Cardiac muscle cell (in vitro differentiated cells and primary cell): Measurements from ENCODE around the gene ZNF277. TPM values are rescaled to one million over a fixed set of nuclear protein-coding genes. Genes with fewer than 3 reads are reported as not detected.

Experiments used
- DNase-seq, 2 donors: peaks; one replicate each; pipeline versions ENCODE4 v3.0.0 to v3.0.0-alpha.2; 2010 to 2017; ENCODE audit warnings: low read depth in 1 of 2, low spot score in 1 of 2
- H3K27ac ChIP-seq: fragments of 200-600 bp; sonication (generic); 2 replicates; pipeline ENCODE4 v1.5.1; 2016
- H3K27me3 ChIP-seq: fragments of 200-600 bp; sonication (generic); 2 replicates; pipeline ENCODE4 v1.6.0; 2016; ENCODE audit warnings: control low read depth
- H3K36me3 ChIP-seq: fragments of 200-600 bp; sonication (generic); 2 replicates; pipeline ENCODE4 v1.5.1; 2016; ENCODE audit warnings: control low read depth
- H3K4me1 ChIP-seq: fragments of 200-600 bp; sonication (generic); 2 replicates; pipeline ENCODE4 v1.8.1; 2017; ENCODE audit warnings: low read depth, mild to moderate bottlenecking, mixed run types
- H3K4me3 ChIP-seq: fragments of 200-600 bp; sonication (generic); 2 replicates; pipeline ENCODE4 v1.5.1; 2016; ENCODE audit warnings: mild to moderate bottlenecking
- H3K9me3 ChIP-seq: fragments of 200-600 bp; sonication (generic); 2 replicates; pipeline ENCODE4 v1.5.1; 2017; ENCODE audit warnings: low read depth, mild to moderate bottlenecking, control low read depth
- polyA plus RNA-seq: library from polyadenylated mRNA; unstranded; fragments of >200 nt; fragmentation: Nextera tagmentation; extraction: Ambion mirVana; gene quantifications from 2 replicates; pipeline ENCODE4 v1.2.1, GENCODE V29; 2016
- total RNA-seq: library from RNA; depleted of rRNA; stranded (reverse); fragments of >200 nt; gene quantifications from 2 replicates; pipeline ENCODE4 v1.2.3, GENCODE V29; 2016
- TF ChIP-seq, protein P1 (sequence below): IDR thresholded peaks from 2 replicates; pipeline ENCODE4 v1.5.1; 2012; ENCODE audit warnings: low read depth, mild to moderate bottlenecking, low read length

Gene ZNF277
- total and polyA plus RNA-seq, 2 experiments from 2014 or later, result 9.8 to 22.6 TPM

DNA sequence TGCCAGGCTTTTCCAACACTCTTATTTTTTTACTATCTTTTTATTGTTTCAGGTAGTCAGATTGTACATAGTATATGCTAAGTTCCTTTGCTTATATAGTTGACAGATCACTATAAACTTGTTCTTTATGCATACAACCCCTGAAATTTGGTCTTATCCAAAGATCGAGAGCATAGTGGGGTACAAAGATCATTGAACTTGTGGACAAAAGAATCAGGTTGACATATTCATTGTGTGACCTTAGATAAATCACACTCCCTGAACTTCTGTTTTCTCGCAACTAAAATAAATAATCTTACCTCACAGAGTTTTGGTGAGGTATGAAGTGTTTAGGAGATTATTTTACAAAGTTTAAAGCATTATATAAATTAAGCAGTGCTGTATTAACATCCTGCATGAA lies 22.1 kb downstream of the ZNF277 start:
- H3K4me1 ChIP-seq, result peaks cover 3% of the 10 kb centered on the region
- no peaks in the 10 kb centered on the region for H3K27me3 ChIP-seq
- H3K27ac ChIP-seq, result no peak overlapping the region
- TF ChIP-seq, protein P1, sequence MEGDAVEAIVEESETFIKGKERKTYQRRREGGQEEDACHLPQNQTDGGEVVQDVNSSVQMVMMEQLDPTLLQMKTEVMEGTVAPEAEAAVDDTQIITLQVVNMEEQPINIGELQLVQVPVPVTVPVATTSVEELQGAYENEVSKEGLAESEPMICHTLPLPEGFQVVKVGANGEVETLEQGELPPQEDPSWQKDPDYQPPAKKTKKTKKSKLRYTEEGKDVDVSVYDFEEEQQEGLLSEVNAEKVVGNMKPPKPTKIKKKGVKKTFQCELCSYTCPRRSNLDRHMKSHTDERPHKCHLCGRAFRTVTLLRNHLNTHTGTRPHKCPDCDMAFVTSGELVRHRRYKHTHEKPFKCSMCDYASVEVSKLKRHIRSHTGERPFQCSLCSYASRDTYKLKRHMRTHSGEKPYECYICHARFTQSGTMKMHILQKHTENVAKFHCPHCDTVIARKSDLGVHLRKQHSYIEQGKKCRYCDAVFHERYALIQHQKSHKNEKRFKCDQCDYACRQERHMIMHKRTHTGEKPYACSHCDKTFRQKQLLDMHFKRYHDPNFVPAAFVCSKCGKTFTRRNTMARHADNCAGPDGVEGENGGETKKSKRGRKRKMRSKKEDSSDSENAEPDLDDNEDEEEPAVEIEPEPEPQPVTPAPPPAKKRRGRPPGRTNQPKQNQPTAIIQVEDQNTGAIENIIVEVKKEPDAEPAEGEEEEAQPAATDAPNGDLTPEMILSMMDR, result no peak
- no peaks in the 10 kb centered on the region for H3K36me3 ChIP-seq
- no peaks in the 10 kb centered on the region for H3K9me3 ChIP-seq
- no peak for DNase-seq
- no peak overlapping the region for H3K4me3 ChIP-seq

DNA sequence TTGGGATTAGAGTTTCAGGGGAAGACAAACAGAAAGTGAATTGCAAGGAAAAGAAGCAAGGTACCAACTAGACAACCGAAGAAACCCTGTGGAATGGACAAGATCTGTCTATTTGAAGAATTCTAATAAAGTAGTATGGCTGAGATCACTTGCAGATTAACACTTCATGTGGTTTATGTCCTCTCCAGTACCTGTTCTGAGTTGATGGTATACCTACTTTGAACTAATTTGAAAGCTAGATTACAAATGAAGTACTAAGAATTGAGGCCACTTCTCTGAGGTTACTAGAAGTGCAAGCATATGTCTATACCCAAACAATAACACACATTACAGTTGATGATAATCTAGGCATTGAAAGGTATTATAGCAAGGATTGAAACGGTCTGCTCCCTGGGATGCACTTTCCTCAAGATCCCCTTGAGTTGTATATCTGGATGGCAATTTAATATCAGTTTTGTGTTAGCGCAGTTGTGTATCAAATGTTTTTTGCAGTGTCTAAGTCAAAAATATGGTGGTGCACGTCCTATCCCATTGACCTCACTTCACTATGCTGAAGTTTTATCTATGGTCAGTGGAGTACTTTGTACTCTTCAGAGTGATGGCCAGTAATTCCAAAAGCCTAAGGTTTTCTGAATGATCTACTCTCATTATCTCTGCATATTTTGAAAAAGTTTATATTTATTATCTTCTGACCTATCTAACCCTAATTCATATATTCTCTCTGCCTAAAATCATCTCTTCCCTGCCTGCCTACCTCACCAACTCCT lies 25.9 kb downstream of the ZNF277 start:
- DNase-seq, result no peak
- H3K4me1 ChIP-seq, result peaks cover 3% of the 10 kb centered on the region
- no peak overlapping the region for H3K27ac ChIP-seq
- no peak overlapping the region for H3K4me3 ChIP-seq
- no peaks in the 10 kb centered on the region for H3K36me3 ChIP-seq
- TF ChIP-seq, protein P1, result no peak
- H3K27me3 ChIP-seq, result no peaks in the 10 kb centered on the region
- no peaks in the 10 kb centered on the region for H3K9me3 ChIP-seq

DNA sequence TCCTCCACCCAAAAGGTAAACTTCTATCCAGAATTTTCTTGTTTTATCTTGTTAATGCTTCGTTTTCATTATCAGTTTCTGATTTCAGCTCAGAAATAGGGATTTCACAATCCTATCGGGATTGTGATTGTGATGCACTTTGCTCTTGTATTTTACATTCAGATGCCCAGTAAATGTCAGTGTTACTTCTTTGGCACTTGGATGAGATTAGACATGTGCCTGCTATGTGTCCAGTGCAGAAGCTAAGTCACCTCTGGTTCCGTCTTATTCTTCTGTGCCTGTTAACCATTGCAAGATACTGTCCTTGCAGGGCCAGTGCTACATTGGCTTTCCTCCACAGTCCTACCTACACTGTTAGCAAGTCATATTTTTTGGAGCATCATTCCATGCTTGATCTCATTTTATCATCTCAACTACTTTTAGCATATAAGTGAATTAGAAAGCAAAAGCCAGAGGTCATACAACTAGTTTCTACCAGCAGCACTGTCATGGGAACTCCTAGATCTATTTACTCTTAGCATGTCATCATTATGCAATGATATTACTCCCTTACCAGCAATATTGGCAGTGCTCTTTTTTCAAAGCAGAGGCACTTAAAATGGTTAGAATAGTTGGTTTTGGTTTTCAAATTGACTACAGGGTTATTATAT lies 26.7 kb downstream of the ZNF277 start:
- no peak for DNase-seq
- Histone ChIP-seq H3K27me3 (no peaks in the 10 kb centered on the region), H3K36me3 (no peaks in the 10 kb centered on the region), H3K27ac (no peak overlapping the region), H3K4me1 (peaks cover 3% of the 10 kb centered on the region), H3K4me3 (no peak overlapping the region), H3K9me3 (no peaks in the 10 kb centered on the region)
- TF ChIP-seq, protein P1, result no peak

DNA sequence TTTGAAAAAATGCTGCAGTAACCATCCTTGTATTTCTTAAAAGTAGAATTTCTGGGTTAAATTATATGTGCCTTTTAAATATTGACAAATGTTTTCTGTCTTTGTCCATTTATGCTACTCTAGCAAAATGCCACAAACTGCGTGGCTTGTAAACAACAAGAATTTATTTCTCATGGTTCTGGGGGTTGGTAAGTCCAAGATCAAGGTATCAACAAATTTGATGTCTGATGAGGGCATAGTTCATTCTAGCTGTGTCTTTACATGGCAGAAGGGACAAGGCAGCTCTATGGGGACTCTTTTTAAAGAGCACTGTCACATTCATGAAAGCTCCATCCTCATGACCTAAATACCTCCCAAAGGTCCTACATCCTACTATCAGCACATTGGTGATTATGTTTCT lies 27.7 kb downstream of the ZNF277 start:
- H3K9me3 ChIP-seq, result no peaks in the 10 kb centered on the region
- TF ChIP-seq, protein P1, result no peak
- H3K27me3 ChIP-seq, result no peaks in the 10 kb centered on the region
- H3K36me3 ChIP-seq, result no peaks in the 10 kb centered on the region
- DNase-seq, result no peak
- peaks cover 3% of the 10 kb centered on the region for H3K4me1 ChIP-seq
- H3K27ac ChIP-seq, result no peak overlapping the region
- H3K4me3 ChIP-seq, result no peak overlapping the region

DNA sequence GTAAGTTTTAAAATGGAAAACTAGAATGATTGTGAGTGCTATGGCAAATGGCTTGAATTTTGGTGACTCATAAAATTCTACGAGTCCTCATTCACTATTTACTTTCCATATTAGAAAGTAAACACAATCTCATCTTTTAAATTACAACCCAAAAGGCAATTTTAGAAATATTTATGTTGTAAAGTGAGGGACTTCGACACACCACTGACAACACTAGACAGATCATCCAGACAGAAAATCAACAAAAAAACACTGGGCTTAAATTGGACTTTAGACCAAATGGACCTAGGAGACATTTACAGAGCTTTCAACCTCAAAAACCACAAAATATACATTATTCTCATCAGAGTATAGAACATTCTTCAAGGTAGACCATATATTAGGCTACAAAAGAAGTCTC lies 30.1 kb downstream of the ZNF277 start:
- no peaks in the 10 kb centered on the region for H3K4me1 ChIP-seq
- no peak for DNase-seq
- TF ChIP-seq, protein P1, result no peak
- no peaks in the 10 kb centered on the region for H3K27me3 ChIP-seq
- H3K27ac ChIP-seq, result no peak overlapping the region
- H3K36me3 ChIP-seq, result no peaks in the 10 kb centered on the region
- no peak overlapping the region for H3K4me3 ChIP-seq
- no peaks in the 10 kb centered on the region for H3K9me3 ChIP-seq
